Loucy (cell line): ENCODE data around the gene KRT38.

Experiments used
- CTCF ChIP-seq: fragments of 200-600 bp; sonication (generic); conservative IDR thresholded peaks from 2 replicates; pipeline ENCODE4 v1.5.1; 2014; ENCODE audit warnings: mild to moderate bottlenecking, antibody characterized with exemption, low read length
- EZH2phosphoT487 ChIP-seq: fragments of 200-600 bp; IDR thresholded peaks from 2 replicates; pipeline ENCODE4 v1.6.1; 2018; ENCODE audit warnings: antibody characterized with exemption, mild to moderate bottlenecking, moderate library complexity, borderline replicate concordance

- no peak for TF ChIP-seq CTCF
- no peak for TF ChIP-seq EZH2phosphoT487
Observed at GRCh38 chr17:41403404-41404023, 37.3 kb downstream of the KRT38 start.
